ENCODE measurements around the gene MAVS.

Gene MAVS

DNA sequence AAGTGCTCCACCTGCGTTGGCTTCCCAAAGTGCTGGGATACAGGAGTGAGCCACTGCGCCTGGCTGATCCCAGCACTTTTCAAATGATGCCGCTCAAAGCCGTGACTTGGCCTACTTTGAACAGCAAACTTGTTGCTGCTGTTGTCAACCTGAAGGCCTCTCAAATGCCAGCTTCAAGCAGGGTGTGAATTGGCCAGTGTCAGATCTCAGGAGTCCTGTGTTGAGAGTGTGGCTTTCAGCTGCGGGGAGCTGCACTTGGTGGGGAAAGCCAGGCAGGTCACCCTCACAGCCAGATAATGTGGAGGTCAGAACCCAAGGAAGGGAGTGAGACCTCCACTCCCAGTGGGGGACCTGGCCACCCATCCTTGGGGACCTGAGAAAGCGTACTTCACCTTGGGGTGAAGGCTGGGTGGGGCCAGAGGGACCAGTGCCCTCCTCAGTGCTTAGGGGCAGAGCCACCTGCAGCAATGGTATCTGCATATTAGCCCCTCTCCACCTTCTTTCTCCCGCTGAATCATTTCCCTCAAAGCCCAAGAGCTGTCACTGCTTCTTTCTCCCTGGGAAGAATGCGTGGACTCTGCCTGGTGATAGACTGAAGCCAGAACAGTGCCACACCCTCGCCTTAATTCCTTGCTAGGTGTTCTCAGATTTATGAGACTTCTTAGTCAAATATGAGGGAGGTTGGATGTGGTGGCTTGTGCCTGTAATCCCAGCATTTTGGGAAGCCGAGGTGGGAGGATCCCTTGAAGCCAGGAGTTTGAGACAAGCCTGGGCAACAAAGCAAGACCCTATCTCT lies 23.4 kb downstream of the MAVS start:
- TF ChIP-seq, protein P1, sequence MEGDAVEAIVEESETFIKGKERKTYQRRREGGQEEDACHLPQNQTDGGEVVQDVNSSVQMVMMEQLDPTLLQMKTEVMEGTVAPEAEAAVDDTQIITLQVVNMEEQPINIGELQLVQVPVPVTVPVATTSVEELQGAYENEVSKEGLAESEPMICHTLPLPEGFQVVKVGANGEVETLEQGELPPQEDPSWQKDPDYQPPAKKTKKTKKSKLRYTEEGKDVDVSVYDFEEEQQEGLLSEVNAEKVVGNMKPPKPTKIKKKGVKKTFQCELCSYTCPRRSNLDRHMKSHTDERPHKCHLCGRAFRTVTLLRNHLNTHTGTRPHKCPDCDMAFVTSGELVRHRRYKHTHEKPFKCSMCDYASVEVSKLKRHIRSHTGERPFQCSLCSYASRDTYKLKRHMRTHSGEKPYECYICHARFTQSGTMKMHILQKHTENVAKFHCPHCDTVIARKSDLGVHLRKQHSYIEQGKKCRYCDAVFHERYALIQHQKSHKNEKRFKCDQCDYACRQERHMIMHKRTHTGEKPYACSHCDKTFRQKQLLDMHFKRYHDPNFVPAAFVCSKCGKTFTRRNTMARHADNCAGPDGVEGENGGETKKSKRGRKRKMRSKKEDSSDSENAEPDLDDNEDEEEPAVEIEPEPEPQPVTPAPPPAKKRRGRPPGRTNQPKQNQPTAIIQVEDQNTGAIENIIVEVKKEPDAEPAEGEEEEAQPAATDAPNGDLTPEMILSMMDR (IDR thresholded peaks at IDR 0.05) = no peak
- DNase-seq = no peak
- Mint-ChIP-seq H3K27me3 (ENCODE audit: low read depth, poor library complexity) (no peaks in the 10 kb centered on the region), H3K9me3 (no peaks in the 10 kb centered on the region), H3K27ac (no peak overlapping the region), H3K36me3 (ENCODE audit: low read depth) (peaks cover 48% of the 10 kb centered on the region), H3K4me1 (peaks cover 11% of the 10 kb centered on the region), H3K4me3 (no peak overlapping the region)

DNA sequence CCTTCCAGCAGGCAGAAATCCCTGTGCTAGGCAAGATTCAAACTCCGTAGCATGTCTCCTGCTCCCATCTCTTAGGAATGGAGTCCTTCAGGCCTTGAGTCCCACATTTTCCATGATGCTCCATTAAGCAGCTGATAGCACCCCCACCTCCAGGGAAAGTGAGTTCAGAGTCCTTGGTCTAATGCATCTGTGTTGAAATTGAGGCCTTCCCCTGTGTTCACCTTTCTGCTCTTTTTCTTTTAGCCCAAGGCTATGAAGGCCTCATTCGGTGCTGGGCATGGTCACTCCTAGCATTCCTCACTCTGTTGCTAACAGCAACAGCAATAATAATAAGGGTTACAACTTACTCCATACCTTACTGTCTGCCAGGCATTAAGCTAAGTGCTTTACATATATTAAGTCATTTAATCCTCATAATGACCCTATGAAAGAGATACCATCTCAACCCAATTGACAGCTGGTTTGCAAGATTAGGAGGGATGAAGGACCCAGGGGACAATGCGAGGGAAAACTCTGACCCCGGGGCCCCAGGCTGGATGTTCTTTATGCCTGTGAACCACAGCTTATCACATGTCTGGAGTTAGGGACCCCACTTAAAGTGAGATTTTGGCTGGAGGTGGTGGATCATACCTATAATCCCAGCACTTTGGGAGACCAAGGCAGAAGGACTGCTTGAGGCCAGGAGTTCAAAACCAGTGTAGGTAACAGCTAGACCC lies 25.1 kb downstream of the MAVS start:
- TF ChIP-seq, protein P1 (IDR thresholded peaks at IDR 0.05) = no peak
- H3K4me3 Mint-ChIP-seq = no peak overlapping the region
- no peak overlapping the region for H3K27ac Mint-ChIP-seq
- peaks cover 23% of the 10 kb centered on the region for H3K4me1 Mint-ChIP-seq
- no peaks in the 10 kb centered on the region for H3K9me3 Mint-ChIP-seq
- DNase-seq = no peak
- H3K27me3 Mint-ChIP-seq (ENCODE audit: low read depth, poor library complexity) = no peaks in the 10 kb centered on the region
- H3K36me3 Mint-ChIP-seq (ENCODE audit: low read depth) = peaks cover 49% of the 10 kb centered on the region

DNA sequence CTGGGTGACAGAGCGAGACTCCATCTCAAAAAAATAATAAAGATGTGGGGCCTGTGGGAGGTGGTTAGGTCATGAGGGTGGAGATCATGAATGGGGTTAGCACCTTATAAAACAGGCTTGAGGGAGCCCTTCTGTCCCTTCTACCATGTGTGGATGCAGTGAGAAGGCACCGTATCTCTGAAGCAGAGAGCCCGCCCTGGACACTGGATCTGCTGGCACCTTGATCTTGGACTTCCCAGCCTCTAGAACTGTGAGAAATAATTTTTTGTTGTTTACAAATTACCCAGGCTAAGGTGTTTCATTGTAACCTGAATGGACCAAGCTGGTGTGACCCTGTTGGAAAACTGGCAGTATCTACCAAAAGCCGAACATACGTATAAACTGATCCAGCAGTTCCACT lies 26.9 kb downstream of the MAVS start:
- TF ChIP-seq, protein P1 (IDR thresholded peaks at IDR 0.05) = no peak
- Mint-ChIP-seq H3K4me3 (no peak overlapping the region), H3K36me3 (ENCODE audit: low read depth) (peaks cover 54% of the 10 kb centered on the region), H3K9me3 (no peaks in the 10 kb centered on the region), H3K27ac (peak overlapping the region; percentile 94), H3K27me3 (ENCODE audit: low read depth, poor library complexity) (no peaks in the 10 kb centered on the region), H3K4me1 (peaks cover 23% of the 10 kb centered on the region)
- DNase-seq = no peak

DNA sequence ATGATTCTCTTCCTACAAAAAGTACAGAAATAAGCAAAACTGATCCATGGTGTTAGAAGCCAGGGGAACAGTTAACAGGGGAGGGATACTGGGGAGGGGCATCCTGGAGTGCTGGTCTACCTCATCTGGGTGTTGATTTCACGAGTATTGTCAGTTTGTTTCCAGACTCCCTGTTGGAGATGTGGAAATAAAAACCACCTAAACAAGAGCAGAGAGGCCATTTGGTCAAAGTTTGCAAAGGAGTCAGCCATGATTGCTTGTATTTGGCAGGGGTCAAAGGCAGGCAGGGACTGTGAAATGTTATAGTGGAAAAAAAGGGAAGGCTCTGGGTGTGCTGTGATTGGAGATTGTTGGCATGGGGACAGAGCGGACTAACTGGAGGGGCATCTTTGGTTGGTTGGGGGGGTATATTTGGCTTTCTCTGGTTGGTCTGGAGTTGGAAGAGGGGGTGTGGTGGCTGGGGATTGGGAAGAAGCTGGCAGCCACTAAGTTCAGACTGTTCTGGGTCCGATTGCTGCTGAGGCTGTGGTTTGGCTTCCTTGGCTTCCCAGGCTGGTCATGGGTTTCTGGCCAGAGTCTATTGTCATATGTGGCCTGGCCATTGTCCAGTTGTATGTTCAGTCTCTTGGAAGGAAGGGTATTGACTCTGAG lies 27.7 kb downstream of the MAVS start:
- Mint-ChIP-seq H3K36me3 (ENCODE audit: low read depth) (peaks cover 58% of the 10 kb centered on the region), H3K4me3 (no peak overlapping the region), H3K9me3 (no peaks in the 10 kb centered on the region), H3K27ac (peak overlapping the region; percentile 80), H3K4me1 (peaks cover 23% of the 10 kb centered on the region), H3K27me3 (ENCODE audit: low read depth, poor library complexity) (no peaks in the 10 kb centered on the region)
- TF ChIP-seq, protein P1 (IDR thresholded peaks at IDR 0.05) = no peak
- DNase-seq = no peak

DNA sequence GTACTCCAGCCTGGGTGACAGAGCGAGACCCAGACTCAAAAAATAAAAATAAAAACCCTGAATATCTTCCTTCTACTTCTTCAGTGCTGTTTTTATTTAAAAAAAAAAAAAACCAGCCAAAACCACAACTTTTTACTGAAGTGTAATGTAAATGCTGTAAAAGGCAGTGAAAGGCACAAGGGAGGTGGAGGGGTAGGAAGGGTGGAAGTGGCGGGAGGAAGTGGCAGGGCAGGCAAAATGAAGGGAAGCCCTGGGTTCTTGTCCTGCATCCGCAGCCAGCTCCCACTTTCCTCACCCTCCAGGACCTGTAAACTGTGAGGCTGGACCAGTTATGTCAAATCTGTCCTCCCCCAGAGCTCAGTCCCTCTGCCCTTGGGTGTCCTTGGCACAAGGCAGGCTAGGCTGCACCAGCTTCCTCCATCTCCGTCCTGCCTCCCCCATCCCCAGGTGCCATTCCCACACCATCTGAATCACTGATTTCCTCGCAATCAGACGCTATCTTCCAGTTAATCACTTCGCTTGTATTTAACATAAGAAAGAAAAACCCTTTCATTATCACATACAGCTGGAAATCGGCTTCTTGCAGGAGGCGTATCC lies 28.8 kb downstream of the MAVS start:
- Mint-ChIP-seq H3K4me3 (no peak overlapping the region), H3K36me3 (ENCODE audit: low read depth) (peaks cover 65% of the 10 kb centered on the region), H3K27ac (no peak overlapping the region), H3K4me1 (peaks cover 23% of the 10 kb centered on the region), H3K9me3 (no peaks in the 10 kb centered on the region), H3K27me3 (ENCODE audit: low read depth, poor library complexity) (no peaks in the 10 kb centered on the region)
- TF ChIP-seq, protein P1 (IDR thresholded peaks at IDR 0.05) = no peak
- no peak for DNase-seq

Data from nephron progenitor cell (in vitro differentiated cells).